Endodermal cell (in vitro differentiated cells): ENCODE measurements around the gene CGB3. TPM values are rescaled to one million over a fixed set of nuclear protein-coding genes. Genes with fewer than 3 reads are reported as not detected.

Source experiments
- DNase-seq: peaks from one replicate; pipeline ENCODE4 v3.0.0-alpha.2; 2017
- H3K27ac ChIP-seq: 2 replicates; pipeline ENCODE4 v1.5.1; 2013; ENCODE audit warnings: mild to moderate bottlenecking, low read depth, low read length, moderate library complexity
- H3K27me3 ChIP-seq: 2 replicates; pipeline ENCODE4 v1.6.1; 2013; ENCODE audit warnings: mild to moderate bottlenecking, low read length, moderate library complexity; ENCODE audit not compliant: insufficient read depth, control insufficient read depth, poor library complexity, severe bottlenecking
- H3K36me3 ChIP-seq: 2 replicates; pipeline ENCODE4 v1.7.0; 2013; ENCODE audit warnings: mild to moderate bottlenecking, low read length, moderate library complexity; ENCODE audit not compliant: control insufficient read depth, insufficient read depth
- H3K4me1 ChIP-seq: one replicate; pipeline ENCODE4 v1.7.0; 2013; ENCODE audit warnings: low read length; ENCODE audit not compliant: control insufficient read depth, insufficient read depth
- H3K4me3 ChIP-seq: 2 replicates; pipeline ENCODE4 v1.5.1; 2013; ENCODE audit warnings: mild to moderate bottlenecking, low read length, moderate library complexity
- H3K9ac ChIP-seq: 2 replicates; pipeline ENCODE4 v1.6.1; 2013; ENCODE audit warnings: mild to moderate bottlenecking, low read length, moderate library complexity; ENCODE audit not compliant: poor library complexity, severe bottlenecking; ENCODE audit errors: extremely low read depth
- H3K9me3 ChIP-seq: 2 replicates; pipeline ENCODE4 v1.6.1; 2013; ENCODE audit warnings: mild to moderate bottlenecking, low read length, moderate library complexity; ENCODE audit not compliant: control insufficient read depth
- H3K27ac Mint-ChIP-seq: 2 replicates; pipeline ENCODE4 v1.8.0; 2020; ENCODE audit warnings: mixed read lengths
- H3K27me3 Mint-ChIP-seq: 2 replicates; pipeline ENCODE4 v1.8.0; 2021; ENCODE audit warnings: mild to moderate bottlenecking, mixed read lengths; ENCODE audit not compliant: insufficient read depth
- H3K36me3 Mint-ChIP-seq: 2 replicates; pipeline ENCODE4 v1.8.0; 2020; ENCODE audit warnings: low read depth, mixed read lengths
- H3K4me1 Mint-ChIP-seq: 2 replicates; pipeline ENCODE4 v1.8.0; 2020; ENCODE audit warnings: mixed read lengths
- H3K4me3 Mint-ChIP-seq: 2 replicates; pipeline ENCODE4 v1.8.0; 2020; ENCODE audit warnings: mild to moderate bottlenecking, moderate library complexity, mixed read lengths
- H3K9me3 Mint-ChIP-seq: 2 replicates; pipeline ENCODE4 v1.8.0; 2020; ENCODE audit warnings: mild to moderate bottlenecking, mixed read lengths
- WGBS, 2 experiments: methylation state at CpG; one replicate each; pipeline versions ENCODE4 v1.1.5 to v1.1.7; 2013; ENCODE audit warnings: missing lambda C conversion rate in 2 of 2, mixed read lengths in 1 of 2; ENCODE audit not compliant: insufficient coverage in 1 of 2, insufficient read length in 1 of 2; 5-methylcytosine and 5-hydroxymethylcytosine counted together
- total RNA-seq, 2 donors: library from RNA; stranded (reverse); fragmentation: NEBNext Ultra II Directional in 1 of 2; extraction: Animal tissue kit (Norgen Biotek cat#: 25700) in 1 of 2; gene quantifications; 2 replicates in 1 of 2; 3 replicates in 1 of 2; pipeline ENCODE4 v1.2.1, GENCODE V29; 2021
- TF ChIP-seq, protein P1 (sequence below): fragments of 200-600 bp; sonication (generic); conservative IDR thresholded peaks from 2 replicates; pipeline ENCODE4 v1.5.0; 2021; ENCODE audit warnings: antibody characterized with exemption, mild to moderate bottlenecking

Gene CGB3
- total RNA-seq, 2 donors from 2014 or later: not detected

DNA sequence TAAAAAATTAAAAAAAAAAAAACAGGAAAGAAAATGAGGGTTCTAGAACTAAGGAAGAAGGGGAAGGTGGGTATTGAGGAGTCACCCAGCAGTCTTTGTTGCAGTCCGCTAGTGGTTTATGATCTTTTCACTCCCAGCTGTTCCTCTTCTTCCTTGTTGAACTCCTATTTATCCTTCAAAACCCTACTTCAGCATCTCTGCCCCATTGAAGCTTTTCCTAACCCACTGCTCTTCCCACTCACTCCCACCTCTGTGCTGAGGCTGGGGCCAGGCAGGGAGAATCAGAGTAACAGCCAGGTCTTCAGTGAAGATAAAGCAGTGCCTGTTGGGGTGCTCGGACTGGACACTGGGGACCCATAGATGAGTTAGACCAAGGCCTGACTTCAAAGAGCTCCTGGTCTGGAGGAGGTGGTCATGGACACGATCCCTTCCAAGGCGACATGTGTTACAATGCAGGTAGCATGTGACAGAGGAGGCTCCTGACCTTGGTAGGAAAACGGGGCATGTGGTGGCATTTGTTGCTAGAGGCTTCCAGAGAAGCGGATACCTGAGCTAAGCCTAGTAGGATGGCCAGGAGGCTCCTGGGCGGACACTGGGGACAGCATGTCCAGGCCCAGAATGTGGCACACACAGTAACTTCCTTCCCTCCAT, 19.0 kb downstream of the CGB3 start:
- DNase-seq: no peak
- Mint-ChIP-seq H3K27ac (no peak overlapping the region), H3K27me3 (no peaks in the 10 kb centered on the region), H3K4me3 (no peak overlapping the region), H3K9me3 (no peaks in the 10 kb centered on the region), H3K4me1 (no peaks in the 10 kb centered on the region), H3K36me3 (peaks cover 27% of the 10 kb centered on the region)
- H3K36me3 ChIP-seq: peaks cover 44% of the 10 kb centered on the region
- H3K9me3 ChIP-seq: no peaks in the 10 kb centered on the region
- no peaks in the 10 kb centered on the region for H3K27me3 ChIP-seq
- H3K4me3 ChIP-seq: no peak overlapping the region
- 90 to 92% methylated on average over 6 to 7 of the region's 7 CpGs for WGBS, 2 experiments
- no peak overlapping the region for H3K9ac ChIP-seq
- no peaks in the 10 kb centered on the region for H3K4me1 ChIP-seq
- TF ChIP-seq, protein P1, sequence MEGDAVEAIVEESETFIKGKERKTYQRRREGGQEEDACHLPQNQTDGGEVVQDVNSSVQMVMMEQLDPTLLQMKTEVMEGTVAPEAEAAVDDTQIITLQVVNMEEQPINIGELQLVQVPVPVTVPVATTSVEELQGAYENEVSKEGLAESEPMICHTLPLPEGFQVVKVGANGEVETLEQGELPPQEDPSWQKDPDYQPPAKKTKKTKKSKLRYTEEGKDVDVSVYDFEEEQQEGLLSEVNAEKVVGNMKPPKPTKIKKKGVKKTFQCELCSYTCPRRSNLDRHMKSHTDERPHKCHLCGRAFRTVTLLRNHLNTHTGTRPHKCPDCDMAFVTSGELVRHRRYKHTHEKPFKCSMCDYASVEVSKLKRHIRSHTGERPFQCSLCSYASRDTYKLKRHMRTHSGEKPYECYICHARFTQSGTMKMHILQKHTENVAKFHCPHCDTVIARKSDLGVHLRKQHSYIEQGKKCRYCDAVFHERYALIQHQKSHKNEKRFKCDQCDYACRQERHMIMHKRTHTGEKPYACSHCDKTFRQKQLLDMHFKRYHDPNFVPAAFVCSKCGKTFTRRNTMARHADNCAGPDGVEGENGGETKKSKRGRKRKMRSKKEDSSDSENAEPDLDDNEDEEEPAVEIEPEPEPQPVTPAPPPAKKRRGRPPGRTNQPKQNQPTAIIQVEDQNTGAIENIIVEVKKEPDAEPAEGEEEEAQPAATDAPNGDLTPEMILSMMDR: no peak
- H3K27ac ChIP-seq: no peak overlapping the region

GRCh38 chr19:49004133-49004532, 20.0 kb downstream of the CGB3 start:
- Histone ChIP-seq H3K9ac (no peak overlapping the region), H3K4me3 (no peak overlapping the region), H3K4me1 (no peaks in the 10 kb centered on the region), H3K27ac (no peak overlapping the region), H3K9me3 (no peaks in the 10 kb centered on the region), H3K36me3 (peaks cover 53% of the 10 kb centered on the region), H3K27me3 (no peaks in the 10 kb centered on the region)
- TF ChIP-seq, protein P1: no peak
- no peak overlapping the region for H3K4me3 Mint-ChIP-seq
- H3K27me3 Mint-ChIP-seq: no peaks in the 10 kb centered on the region
- H3K36me3 Mint-ChIP-seq: peaks cover 30% of the 10 kb centered on the region
- peaks cover 4% of the 10 kb centered on the region for H3K4me1 Mint-ChIP-seq
- H3K9me3 Mint-ChIP-seq: no peaks in the 10 kb centered on the region
- no peak overlapping the region for H3K27ac Mint-ChIP-seq
- DNase-seq: no peak
- WGBS, 2 experiments: 95 to 96% methylated on average over 15 of the region's 15 CpGs

GRCh38 chr19:48999481-49000325, 24.4 kb downstream of the CGB3 start:
- Histone ChIP-seq H3K9me3 (no peaks in the 10 kb centered on the region), H3K9ac (no peak overlapping the region), H3K27ac (no peak overlapping the region), H3K36me3 (peaks cover 39% of the 10 kb centered on the region), H3K4me1 (no peaks in the 10 kb centered on the region), H3K27me3 (no peaks in the 10 kb centered on the region), H3K4me3 (no peak overlapping the region)
- TF ChIP-seq, protein P1: peak; percentile 91
- H3K4me3 Mint-ChIP-seq: no peak overlapping the region
- H3K27ac Mint-ChIP-seq: peak overlapping the region; percentile 83
- no peaks in the 10 kb centered on the region for H3K27me3 Mint-ChIP-seq
- H3K36me3 Mint-ChIP-seq: peaks cover 23% of the 10 kb centered on the region
- H3K9me3 Mint-ChIP-seq: no peaks in the 10 kb centered on the region
- peak; percentile 95 for DNase-seq
- WGBS, 2 experiments: 54 to 60% methylated on average over 13 to 16 of the region's 16 CpGs
- H3K4me1 Mint-ChIP-seq: peaks cover 10% of the 10 kb centered on the region
